Fibroblast of lung (primary cell): Measurements from ENCODE around the gene NUMBL. TPM values are rescaled to one million over a fixed set of nuclear protein-coding genes. Genes with fewer than 3 reads are reported as not detected.

Experiments used
- DNase-seq, 2 donors: peaks; one replicate each; pipeline versions ENCODE4 v3.0.0 to v3.0.0-alpha.2; 2010; ENCODE audit warnings: low read depth in 2 of 2
- H2AFZ ChIP-seq: 2 replicates; pipeline ENCODE4 v1.5.1; 2012; ENCODE audit warnings: low read length, control low read depth, inconsistent platforms
- H3K27ac ChIP-seq: 2 replicates; pipeline ENCODE4 v1.5.1; 2011; ENCODE audit warnings: low read length, control low read depth; ENCODE audit not compliant: insufficient read depth
- H3K27me3 ChIP-seq: 2 replicates; pipeline ENCODE4 v1.5.1; 2011; ENCODE audit warnings: mild to moderate bottlenecking, low read length; ENCODE audit not compliant: control insufficient read depth, insufficient read depth
- H3K36me3 ChIP-seq: 2 replicates; pipeline ENCODE4 v1.5.1; 2011; ENCODE audit warnings: low read length; ENCODE audit not compliant: control insufficient read depth, insufficient read depth
- H3K4me1 ChIP-seq: 2 replicates; pipeline ENCODE4 v1.5.1; 2011; ENCODE audit warnings: low read length; ENCODE audit not compliant: control insufficient read depth, insufficient read depth; ENCODE audit errors: extremely low read depth
- H3K4me2 ChIP-seq: 2 replicates; pipeline ENCODE4 v1.5.1; 2011; ENCODE audit warnings: low read length, control low read depth; ENCODE audit not compliant: insufficient read depth; ENCODE audit errors: extremely low read depth
- H3K4me3 ChIP-seq, 4 experiments: fragments of 200-600 bp in 1 of 4; sonication (generic) in 1 of 4; replicated peaks in 1 of 4; 2 replicates each; pipeline ENCODE4 v1.5.1; 2011 to 2016; ENCODE audit warnings: low read length in 4 of 4, low read depth in 3 of 4, mild to moderate bottlenecking in 3 of 4, control low read depth in 2 of 4, inconsistent platforms in 1 of 4, mixed read lengths in 1 of 4; ENCODE audit not compliant: insufficient read depth in 1 of 4; ENCODE audit errors: control extremely low read depth in 1 of 4
- H3K79me2 ChIP-seq: 2 replicates; pipeline ENCODE4 v1.5.1; 2012; ENCODE audit warnings: mild to moderate bottlenecking, low read length, inconsistent platforms; ENCODE audit not compliant: control insufficient read depth, insufficient read depth
- H3K9ac ChIP-seq: 2 replicates; pipeline ENCODE4 v1.5.1; 2011; ENCODE audit warnings: mild to moderate bottlenecking, low read length, control low read depth; ENCODE audit not compliant: insufficient read depth
- H3K9me3 ChIP-seq: 2 replicates; pipeline ENCODE4 v1.5.1; 2012; ENCODE audit warnings: low read depth, low read length; ENCODE audit not compliant: control insufficient read depth, insufficient read depth
- H4K20me1 ChIP-seq: 2 replicates; pipeline ENCODE4 v1.5.1; 2011; ENCODE audit warnings: low read length; ENCODE audit not compliant: control insufficient read depth, insufficient read depth; ENCODE audit errors: extremely low read depth
- CTCF ChIP-seq, 2 donors: IDR thresholded peaks in 1 of 2; conservative IDR thresholded peaks in 1 of 2; 1 replicate in 1 of 2; 2 replicates in 1 of 2; pipeline ENCODE4 v1.5.1; 2011 to 2012; ENCODE audit warnings: low read length in 2 of 2, control low read depth in 1 of 2, inconsistent platforms in 1 of 2, low read depth in 1 of 2, mild to moderate bottlenecking in 1 of 2
- EZH2 ChIP-seq: IDR thresholded peaks from 2 replicates; pipeline ENCODE4 v1.5.1; 2012; ENCODE audit warnings: low read length, control low read depth, mild to moderate bottlenecking; ENCODE audit errors: missing control alignments
- polyA plus RNA-seq, 2 donors: library from polyadenylated mRNA; depleted of rRNA in 1 of 2; stranded (reverse) in 1 of 2; unstranded in 1 of 2; fragments of >200 nt; gene quantifications; 2 replicates each; pipeline ENCODE4 v1.2.1, GENCODE V29; 2011 to 2012; ENCODE audit warnings: missing spikeins in 1 of 2
- total RNA-seq: library from RNA; depleted of rRNA; stranded (reverse); fragments of >200 nt; gene quantifications from 2 replicates; pipeline ENCODE4 v1.2.1, GENCODE V29; 2014

The NUMBL gene
- total and polyA plus RNA-seq, 2 donors (not counting 1 experiment from before 2014, with no cell fraction given): 28.2 to 33.4 TPM

GRCh38 chr19:40629346-40629745, 61.1 kb downstream of the NUMBL start:
- Histone ChIP-seq H3K9ac (no peak overlapping the region), H4K20me1 (no peaks in the 10 kb centered on the region), H3K4me2 (no peak overlapping the region), H2AFZ (no peak overlapping the region), H3K4me3 (no peak overlapping the region), H3K9me3 (no peaks in the 10 kb centered on the region), H3K4me1 (peaks cover 3% of the 10 kb centered on the region), H3K27me3 (no peaks in the 10 kb centered on the region), H3K27ac (no peak overlapping the region), H3K79me2 (no peaks in the 10 kb centered on the region), H3K36me3 (peaks cover 5% of the 10 kb centered on the region)
- DNase-seq: no peak
- no peak for TF ChIP-seq EZH2

GRCh38 chr19:40627486-40628279, 62.8 kb downstream of the NUMBL start:
- Histone ChIP-seq H3K9ac (no peak overlapping the region), H3K36me3 (peaks cover 8% of the 10 kb centered on the region), H3K4me2 (no peak overlapping the region), H3K4me3 (no peak overlapping the region), H3K9me3 (no peaks in the 10 kb centered on the region), H3K27me3 (no peaks in the 10 kb centered on the region), H3K4me1 (no peaks in the 10 kb centered on the region), H3K27ac (no peak overlapping the region), H4K20me1 (no peaks in the 10 kb centered on the region), H3K79me2 (no peaks in the 10 kb centered on the region), H2AFZ (no peak overlapping the region)
- TF ChIP-seq CTCF (conservative IDR thresholded peaks at IDR 0.05 in 1 of 2, IDR thresholded peaks at IDR 0.05 in 1 of 2; ENCODE audit: low read depth in 1 of 2, low read length in 2 of 2) (no peak), EZH2 (no peak)
- DNase-seq: no peak

GRCh38 chr19:40626918-40627317, 63.5 kb downstream of the NUMBL start:
- Histone ChIP-seq H3K4me2 (no peak overlapping the region), H3K9me3 (no peaks in the 10 kb centered on the region), H2AFZ (no peak overlapping the region), H3K27ac (no peak overlapping the region), H3K27me3 (no peaks in the 10 kb centered on the region), H3K9ac (no peak overlapping the region), H3K4me1 (no peaks in the 10 kb centered on the region), H4K20me1 (no peaks in the 10 kb centered on the region), H3K79me2 (no peaks in the 10 kb centered on the region), H3K36me3 (peaks cover 11% of the 10 kb centered on the region), H3K4me3 (no peak overlapping the region)
- TF ChIP-seq CTCF (conservative IDR thresholded peaks at IDR 0.05 in 1 of 2, IDR thresholded peaks at IDR 0.05 in 1 of 2; ENCODE audit: low read depth in 1 of 2, low read length in 2 of 2) (no peak), EZH2 (no peak)
- DNase-seq: no peak
